IPS-NIHi7 (cell line): Measurements from ENCODE around the gene MRC1.

Experiments used
- DNase-seq: peaks from one replicate; pipeline ENCODE4 v3.0.0; 2012; ENCODE audit warnings: mixed read lengths; ENCODE audit errors: extremely low spot score

MRC1 gene

GRCh38 chr10:17795813-17796594 is 13.1 kb upstream of the MRC1 start:
- DNase-seq, result no peak

GRCh38 chr10:17801507-17801906 is 7.6 kb upstream of the MRC1 start:
- DNase-seq, result no peak

- no peak for DNase-seq
These were observed 6.8 kb upstream of the MRC1 start for GRCh38 chr10:17802350-17802749.

GRCh38 chr10:17802976-17803375 is 6.2 kb upstream of the MRC1 start:
- DNase-seq, result no peak

- no peak for DNase-seq
These were observed 3.8 kb upstream of the MRC1 start for GRCh38 chr10:17805330-17805729.

GRCh38 chr10:17805921-17806577 is 3.1 kb upstream of the MRC1 start:
- peak; percentile 24 for DNase-seq

- DNase-seq, result no peak
These were observed 2.2 kb downstream of the MRC1 start for GRCh38 chr10:17811146-17811865.

- no peak for DNase-seq
These were observed 5.8 kb downstream of the MRC1 start for GRCh38 chr10:17814973-17815372.

GRCh38 chr10:17816199-17816598 is 7.1 kb downstream of the MRC1 start:
- no peak for DNase-seq

GRCh38 chr10:17817316-17817715 is 8.2 kb downstream of the MRC1 start:
- no peak for DNase-seq

- DNase-seq, result no peak
These were observed 8.6 kb downstream of the MRC1 start for GRCh38 chr10:17817790-17818189.

GRCh38 chr10:17819836-17820235 is 10.7 kb downstream of the MRC1 start:
- DNase-seq, result no peak

GRCh38 chr10:17820943-17821342 is 11.8 kb downstream of the MRC1 start:
- DNase-seq, result no peak

GRCh38 chr10:17821893-17822292 is 12.7 kb downstream of the MRC1 start:
- no peak for DNase-seq

GRCh38 chr10:17831341-17831740 is 22.2 kb downstream of the MRC1 start:
- no peak for DNase-seq

GRCh38 chr10:17831896-17832295 is 22.7 kb downstream of the MRC1 start:
- DNase-seq, result no peak

- DNase-seq, result no peak
These were observed 24.5 kb downstream of the MRC1 start for GRCh38 chr10:17833656-17834055.

- peak; percentile 52 for DNase-seq
These were observed 26.5 kb downstream of the MRC1 start for GRCh38 chr10:17835688-17836087.

GRCh38 chr10:17836942-17837341 is 27.8 kb downstream of the MRC1 start:
- peak; percentile 62 for DNase-seq

- DNase-seq, result no peak
These were observed 29.0 kb downstream of the MRC1 start for GRCh38 chr10:17838080-17838648.

- DNase-seq, result no peak
These were observed 31.9 kb downstream of the MRC1 start for GRCh38 chr10:17841050-17841449.

GRCh38 chr10:17842641-17843040 is 33.5 kb downstream of the MRC1 start:
- DNase-seq, result no peak
